Activated CD4-positive, alpha-beta T cell treated with anti-CD3 and anti-CD28 coated beads for 4 hours (primary cell): ENCODE data around the gene NCOA5.

Experiments used
- DNase-seq, 2 donors: peaks; one replicate each; pipeline ENCODE4 v3.0.0-alpha.2; 2020

Gene NCOA5

DNA sequence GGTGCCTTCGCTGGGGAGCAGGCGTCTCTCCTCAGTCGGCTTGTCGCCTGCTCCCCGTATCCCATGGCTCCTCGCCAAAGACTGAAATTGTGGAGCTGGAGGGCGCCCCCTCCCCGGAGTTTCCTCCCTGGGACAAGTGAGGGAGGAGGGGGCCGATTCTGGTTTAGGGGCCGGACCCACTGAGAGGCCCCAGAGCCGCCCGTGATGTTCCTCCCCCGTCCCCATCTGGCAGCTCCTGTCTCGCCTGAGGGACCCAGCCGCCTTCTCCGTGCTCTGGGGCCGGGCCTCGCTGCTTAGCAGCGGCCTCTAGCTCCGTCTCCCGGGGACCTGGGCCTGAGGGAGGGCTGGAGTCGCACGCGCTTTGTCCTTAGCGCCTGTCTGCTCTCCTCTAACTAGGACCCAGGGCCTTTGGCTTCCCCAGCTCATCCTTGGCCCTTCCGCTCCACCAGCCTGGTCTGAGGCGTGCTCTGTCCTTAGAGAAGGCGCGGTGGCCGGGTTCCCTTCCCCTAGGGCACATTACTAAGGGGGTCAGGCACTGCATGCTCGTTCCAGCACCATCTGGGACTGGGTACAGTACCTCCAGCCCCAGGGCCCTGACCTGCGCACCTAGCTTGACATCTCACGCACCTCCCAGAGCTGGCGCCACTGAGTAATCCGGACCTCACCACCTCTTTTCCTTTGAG is 31.0 kb downstream of the NCOA5 start:
- no peak for DNase-seq

DNA sequence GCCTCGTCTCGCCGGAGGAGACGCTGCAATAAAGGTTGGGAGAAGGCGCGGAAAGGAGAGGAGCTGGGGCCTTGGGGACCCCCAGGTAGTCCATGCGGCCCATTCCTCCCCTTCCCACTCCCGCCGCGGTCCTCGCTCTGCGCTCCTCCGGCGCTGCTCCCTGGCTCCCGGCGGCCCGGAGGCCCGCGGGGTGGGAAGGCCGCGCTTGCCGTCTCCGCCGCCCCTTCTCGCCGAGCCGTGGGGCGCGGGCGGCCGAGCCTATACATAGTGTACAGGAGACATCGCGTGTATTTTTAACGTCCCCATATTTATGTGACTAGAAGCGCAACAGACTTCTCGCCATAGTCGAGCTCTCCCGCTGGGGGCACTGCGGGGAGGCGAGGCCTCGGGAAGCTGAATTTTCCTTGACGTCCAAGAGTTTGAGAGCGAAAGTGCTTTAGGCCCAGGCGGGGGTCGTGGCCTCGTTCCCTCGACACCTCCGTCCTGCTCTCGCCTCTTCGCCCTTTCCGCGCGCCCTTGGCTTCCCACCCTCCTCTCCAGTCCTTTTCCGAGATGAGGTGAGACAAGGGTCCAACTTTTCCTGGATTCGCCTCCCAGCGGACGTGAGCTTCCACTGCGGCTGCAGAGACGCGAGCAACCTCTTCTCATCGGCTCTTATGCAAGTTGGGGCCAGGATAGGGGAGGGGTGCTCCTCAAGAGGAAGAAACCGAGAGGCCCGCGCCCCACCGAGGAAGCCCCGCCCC is 31.7 kb downstream of the NCOA5 start:
- no peak for DNase-seq

DNA sequence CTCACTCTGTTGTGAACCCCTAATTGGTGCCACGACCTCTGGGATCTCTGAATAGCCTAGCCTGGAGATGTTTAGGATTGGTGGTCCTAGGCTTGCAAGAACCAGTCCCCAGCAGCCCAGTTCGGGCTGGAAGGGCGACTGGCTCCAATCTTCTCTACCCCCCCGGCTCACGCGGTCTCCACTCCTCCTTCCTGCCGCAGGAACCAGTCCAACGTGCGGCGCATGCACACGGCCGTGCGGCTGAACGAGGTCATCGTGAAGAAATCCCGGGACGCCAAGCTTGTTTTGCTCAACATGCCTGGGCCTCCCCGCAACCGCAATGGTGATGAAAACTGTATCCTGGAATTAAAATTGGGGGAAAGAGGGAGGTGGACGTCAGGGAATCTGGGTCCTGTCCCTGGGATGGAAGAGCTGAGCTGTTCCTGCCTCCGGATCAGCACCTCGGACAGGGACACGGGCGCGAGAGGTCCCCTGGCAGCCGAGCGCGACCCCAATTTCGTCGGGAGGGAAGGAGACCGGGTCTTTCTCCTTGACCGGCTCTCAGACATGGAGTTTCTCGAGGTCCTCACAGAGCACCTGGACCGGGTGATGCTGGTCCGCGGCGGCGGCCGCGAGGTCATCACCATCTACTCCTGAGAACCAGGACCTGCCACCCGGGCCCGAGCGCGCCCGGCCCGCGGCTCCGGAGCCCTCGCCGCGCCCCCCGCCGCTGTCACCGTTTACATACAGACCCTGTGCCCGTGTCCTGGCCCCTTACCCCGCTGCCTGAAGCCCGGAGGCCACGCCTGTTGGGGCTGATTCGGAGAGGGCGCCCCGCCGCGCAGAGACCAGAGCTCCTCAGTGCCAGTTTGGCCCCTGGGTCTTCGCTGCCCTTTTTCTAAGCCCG is 32.5 kb downstream of the NCOA5 start:
- DNase-seq = no peak

DNA sequence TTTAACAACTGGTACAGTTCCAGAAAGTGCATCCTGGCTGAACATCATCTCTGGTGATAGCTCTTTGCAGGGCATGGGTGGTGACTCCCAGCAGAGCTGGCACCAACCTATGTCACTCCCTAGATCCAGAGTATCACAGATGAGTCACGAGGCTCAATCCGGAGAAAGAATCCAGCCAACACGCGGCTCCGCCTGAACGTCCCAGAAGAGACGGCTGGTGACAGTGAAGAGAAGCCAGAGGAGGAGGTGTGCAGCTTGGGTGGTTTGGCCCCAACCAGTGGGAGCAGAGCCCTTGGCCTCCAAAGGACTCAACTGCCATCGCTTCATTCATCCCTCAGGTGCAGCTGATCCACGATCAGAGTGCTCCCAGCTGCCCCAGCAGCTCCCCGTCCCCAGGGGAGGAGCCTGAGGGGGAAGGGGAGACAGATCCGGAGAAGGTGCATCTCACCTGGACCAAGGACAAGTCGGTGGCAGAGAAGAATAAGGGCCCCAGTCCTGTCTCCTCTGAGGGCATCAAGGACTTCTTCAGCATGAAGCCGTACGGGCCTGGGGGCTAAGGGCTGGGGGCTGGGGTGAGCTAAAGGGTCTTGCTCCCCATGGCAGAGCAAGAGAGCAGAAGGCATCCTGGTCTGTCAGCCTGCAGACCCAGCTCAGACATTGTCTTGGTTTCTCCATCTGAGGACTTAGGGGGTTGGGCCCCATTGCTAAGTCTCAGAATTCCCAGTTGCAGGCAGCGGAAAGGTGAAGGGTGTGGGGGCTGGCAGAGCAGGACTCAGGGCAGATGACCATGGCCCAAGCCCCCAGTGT is 33.5 kb downstream of the NCOA5 start:
- no peak for DNase-seq

DNA sequence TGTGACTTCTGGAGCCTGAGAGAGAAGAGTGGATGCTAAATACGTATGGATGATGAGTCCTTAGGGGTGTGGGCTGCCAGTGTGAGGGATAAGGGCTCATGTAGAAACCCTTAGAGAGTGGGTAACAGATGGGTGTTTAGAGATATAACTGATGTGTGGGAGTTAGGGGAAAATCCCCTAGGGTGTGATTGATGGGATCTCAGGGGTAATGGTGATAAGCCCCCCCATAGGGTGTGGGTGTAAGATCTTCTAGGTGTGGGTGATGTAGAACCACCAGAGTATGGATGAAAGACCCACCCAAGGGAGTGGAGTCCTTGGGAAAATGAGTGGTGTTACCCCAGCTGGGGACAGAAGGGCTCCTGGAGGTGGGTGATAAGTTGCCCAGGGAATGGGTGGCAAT is 34.5 kb downstream of the NCOA5 start:
- no peak for DNase-seq

DNA sequence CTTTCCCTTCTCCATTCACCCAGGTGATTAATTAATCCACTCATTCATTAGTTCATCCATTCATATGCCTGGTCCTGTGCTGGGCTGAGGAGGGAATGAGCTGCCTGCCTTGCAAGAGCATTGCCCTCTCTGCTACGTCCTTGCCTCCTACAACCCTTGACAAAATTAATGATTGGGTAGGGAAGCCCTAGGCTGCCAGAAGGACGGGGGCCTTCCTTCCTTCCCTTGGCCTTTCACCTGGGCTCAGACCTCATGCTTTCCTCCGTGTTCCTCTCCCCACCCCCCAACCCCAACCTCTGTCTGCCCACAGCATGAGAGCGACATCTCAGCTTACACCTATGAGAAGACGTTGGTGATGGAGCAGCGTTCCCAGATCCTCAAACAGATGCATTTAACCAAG is 35.2 kb downstream of the NCOA5 start:
- no peak for DNase-seq

DNA sequence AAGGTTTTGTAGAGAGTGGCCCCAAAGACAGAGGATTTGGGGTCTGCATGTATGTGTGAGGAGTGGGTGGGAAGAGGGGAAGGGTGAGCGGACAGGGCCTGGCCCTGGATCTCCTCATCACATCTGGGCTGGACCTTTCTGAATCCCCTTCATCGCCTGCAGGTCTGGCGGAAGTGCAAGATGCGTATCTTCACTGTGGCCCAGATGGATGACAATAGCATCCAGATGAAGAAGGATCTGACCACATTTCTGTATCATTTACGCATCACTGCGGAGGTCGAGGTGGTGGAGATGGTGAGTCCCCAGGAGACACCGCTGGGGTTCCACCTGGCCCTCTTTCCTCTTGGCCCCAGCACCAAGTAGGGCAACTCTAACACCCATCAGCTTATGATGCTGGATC is 36.3 kb downstream of the NCOA5 start:
- no peak for DNase-seq

DNA sequence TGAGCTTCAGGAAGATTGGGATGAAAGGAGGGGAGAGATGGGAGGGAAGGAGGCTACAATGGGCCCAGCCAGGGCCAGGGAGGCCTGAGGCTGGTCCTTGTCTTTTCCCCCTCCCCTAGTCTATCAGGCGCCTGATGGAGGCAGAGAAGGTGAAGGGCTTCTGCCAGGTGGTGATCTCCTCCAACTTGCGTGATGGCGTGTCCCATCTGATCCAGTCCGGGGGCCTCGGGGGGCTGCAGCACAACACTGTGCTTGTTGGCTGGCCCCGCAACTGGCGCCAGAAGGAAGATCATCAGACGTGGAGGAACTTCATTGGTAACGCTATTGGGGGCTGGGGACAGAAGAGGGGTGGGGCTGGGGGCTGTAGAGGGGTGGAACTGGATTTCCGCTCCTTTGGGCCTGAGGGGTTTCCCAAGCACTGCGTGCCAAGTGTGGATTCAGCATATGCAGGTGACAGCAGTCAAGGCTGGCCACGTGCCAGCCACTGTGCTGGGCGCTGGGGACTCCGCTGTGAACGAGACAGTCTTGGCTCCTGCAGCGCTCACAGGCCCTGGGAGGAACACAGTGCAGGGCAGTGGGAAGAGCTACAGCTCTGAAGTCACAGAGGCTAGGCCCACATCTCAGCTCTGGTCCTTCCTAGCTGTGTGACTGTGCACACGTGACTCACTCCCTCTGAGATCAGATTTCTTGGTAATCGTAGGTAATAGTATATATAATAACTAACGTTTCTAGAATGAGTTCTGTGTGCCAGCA is 38.0 kb downstream of the NCOA5 start:
- DNase-seq = no peak

DNA sequence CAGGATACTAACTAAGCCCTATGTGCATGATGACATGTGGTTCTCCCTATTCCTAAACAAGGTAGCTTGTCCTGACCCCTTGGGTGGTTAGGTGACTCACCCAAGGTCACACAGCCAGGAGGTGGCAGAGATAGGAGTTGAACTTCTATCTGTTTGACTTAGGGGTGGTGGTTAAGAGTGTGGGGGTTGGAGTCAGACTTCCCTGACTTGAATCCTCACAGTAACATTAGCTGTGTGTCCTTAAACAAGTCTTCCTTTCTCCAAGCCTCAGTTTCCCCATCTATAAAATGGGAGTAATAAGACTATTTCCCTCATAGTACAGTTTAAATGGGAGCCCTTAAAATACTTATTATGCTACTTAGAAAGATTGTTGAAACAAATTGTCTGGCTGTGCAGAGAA is 38.9 kb downstream of the NCOA5 start:
- no peak for DNase-seq

DNA sequence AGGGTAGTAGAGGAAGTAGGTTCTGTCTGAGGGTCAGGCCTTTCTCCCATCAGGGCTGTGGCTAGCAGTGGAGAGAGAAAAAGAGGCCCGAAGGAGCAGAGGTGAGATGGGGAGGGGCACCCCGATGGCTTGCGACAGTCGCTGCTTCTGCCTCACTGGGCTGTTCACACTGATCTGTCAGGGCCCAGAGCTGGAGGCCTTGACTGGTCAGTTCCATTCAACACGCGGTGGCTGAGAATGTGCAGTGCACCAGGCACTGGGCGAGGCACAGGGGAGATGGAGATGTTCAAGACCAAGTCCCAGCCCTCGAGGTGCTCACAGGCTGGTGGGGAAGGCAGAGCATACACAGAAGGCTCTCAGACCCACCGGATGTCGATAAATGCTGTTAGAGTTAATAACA is 39.3 kb downstream of the NCOA5 start:
- no peak for DNase-seq

DNA sequence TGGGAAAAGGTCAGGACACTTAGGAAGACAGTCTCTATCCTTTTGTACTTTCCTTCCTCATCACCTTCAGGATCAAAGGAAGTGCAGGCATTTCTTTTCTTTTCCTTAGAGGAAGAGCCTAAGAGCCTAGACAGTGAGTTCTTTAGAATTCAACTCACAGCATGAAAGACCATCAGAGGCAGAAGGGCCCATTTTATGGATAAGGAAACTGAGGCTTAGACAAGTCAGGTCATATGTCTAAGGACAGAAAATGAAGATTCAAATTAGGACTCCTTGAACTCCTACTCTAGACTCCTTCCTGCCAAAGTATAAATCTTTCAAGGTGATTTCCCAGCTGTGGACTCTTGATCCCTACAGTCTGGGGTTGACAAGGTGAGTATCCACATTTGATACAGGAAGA is 39.9 kb downstream of the NCOA5 start:
- no peak for DNase-seq

DNA sequence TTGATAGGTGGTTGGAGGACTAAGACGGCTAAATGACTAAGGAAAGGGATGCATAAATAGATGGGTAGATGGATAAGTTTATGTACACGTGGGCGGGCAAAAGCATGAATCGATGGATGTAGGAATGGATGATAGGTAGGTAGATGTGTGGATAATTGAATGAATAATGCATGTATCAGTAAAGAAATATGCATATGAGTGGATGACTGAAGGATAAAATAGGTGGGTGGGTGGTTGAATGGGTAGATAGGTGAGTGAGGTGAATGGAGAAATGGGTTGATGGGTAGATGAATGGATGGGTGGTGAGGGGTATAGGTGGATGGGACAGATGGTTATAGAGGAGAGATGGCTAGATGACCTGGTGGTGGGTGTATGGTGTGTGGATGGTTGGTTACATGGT is 40.6 kb downstream of the NCOA5 start:
- no peak for DNase-seq

DNA sequence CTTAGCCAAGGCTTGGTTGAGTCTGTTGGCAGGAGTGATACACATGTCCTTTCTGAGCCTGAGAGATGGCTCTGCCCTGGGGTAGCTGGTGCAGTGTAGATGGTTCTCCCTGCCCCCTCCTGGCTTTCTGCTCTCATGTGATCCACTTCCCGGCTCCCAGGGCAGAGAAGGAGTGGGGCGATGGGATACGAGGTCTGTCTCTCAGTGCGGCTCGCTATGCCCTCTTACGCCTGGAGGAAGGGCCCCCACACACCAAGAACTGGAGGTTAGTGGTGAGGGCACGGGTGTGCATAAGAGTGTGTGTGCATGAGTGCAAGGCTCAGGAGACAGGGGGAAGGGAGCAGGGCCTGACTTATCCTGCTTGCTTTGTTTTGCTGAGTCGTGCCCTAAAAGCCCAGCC is 41.9 kb downstream of the NCOA5 start:
- DNase-seq = no peak

DNA sequence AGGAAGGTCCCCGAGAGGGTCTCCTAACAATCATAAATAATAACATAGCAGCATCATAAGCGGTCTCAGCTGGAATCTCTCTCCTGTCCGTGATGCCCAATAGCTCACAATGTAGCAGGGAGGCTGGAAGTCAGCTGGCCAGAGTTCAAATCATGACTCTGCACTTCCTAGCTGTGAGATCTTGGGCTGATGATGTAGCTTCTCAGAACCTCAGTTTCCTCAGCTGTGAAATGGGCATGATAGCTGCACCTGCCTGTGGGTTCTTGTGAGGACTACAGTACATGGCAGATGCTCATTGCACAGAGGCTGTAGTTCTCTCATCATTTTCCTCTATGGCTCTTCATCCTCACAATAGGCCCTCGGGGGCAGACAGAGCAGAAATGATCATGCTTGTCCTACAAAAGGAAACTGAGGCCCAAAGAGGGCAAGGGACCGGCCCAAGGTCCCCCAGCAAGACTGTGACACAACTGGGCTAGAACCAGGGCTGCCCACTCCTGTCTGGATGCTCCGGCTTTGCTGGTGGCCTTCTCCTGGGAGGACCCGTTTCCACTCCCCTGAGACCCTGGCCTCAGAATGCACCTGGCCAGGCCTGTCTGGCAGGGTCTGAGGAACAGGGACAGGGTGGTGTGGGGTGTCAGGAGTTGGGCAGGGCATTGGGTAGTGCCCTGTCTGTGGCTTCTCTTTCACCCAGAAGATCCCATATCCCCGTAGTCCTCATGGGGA is 43.0 kb downstream of the NCOA5 start:
- no peak for DNase-seq

DNA sequence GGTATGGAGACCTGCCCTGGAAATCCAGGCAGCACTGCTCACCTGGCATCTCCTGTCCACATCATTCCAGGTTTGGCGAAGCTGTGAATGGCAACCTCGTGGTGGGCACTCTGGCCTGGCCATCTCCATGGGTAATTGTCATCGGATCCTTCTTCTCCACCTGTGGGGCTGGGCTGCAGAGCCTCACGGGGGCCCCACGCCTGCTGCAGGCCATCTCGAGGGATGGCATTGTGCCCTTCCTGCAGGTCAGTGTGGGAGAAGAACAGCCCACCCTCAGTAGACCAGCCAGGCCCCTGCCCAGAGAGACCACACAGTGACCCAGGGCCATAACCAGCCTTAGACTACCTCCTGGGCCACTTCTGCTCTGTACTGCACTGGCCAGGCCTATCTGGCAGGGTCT is 44.9 kb downstream of the NCOA5 start:
- no peak for DNase-seq

DNA sequence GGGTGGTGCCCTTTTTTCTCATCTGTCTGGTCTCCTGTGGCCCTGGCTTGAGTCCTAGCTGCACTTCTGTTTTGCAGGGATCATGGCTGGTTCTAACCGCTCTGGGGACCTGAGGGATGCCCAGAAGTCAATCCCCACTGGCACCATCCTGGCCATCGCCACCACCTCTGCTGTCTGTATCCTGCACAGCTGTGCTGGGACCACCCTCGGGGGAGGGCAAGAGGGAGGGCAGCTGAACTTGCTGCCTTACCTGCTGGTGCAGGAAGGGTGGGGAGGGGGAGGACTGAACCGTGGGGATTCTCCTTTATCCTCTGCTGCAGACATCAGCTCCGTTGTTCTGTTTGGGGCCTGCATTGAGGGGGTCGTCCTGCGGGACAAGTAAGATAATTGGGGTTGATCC is 46.2 kb downstream of the NCOA5 start:
- no peak for DNase-seq

DNA sequence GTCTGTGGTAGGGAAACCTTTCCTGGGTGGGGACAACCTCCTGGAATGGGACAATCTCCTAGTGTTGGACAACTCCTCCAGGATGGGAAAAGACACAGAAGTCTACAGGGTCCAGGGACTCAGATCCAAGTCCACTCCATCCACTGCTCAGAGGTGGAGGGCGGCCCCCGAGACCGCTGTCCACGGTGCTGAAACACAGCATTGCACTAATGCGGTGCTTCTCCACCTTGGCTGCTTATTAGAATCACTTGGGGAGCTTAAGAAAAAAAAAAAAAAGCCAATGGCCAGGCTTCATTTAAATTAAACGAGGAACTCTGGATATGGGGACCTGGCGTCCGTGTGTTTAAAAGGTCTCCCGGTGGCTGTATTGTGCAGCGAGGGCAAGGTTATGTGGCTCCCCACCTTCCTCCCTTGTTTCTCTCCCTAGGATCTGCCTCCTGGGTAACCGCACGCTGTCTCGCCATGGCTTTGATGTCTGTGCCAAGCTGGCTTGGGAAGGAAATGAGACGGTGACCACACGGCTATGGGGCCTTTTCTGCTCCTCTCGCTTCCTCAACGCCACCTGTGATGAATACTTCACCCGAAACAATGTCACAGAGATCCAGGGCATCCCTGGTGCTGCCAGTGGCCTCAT is 48.7 kb downstream of the NCOA5 start:
- peak; percentile 17 to 33 for DNase-seq

DNA sequence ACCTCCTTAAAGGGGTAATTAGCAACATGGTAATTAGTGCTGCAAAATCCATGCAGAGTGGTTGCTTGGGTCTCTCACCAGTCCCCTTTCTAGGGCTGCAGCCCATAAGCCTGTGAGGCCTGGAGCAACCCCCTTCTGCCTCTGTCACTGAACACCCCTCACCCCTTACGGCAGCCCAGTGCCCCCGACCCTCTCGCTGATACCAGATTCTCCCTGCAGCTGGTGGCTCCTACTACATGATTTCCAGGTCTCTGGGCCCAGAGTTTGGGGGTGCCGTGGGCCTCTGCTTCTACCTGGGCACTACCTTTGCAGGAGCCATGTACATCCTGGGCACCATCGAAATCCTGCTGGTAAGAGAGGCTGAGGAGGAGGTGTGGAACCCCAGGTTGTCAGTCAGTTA is 52.7 kb downstream of the NCOA5 start:
- DNase-seq = no peak

DNA sequence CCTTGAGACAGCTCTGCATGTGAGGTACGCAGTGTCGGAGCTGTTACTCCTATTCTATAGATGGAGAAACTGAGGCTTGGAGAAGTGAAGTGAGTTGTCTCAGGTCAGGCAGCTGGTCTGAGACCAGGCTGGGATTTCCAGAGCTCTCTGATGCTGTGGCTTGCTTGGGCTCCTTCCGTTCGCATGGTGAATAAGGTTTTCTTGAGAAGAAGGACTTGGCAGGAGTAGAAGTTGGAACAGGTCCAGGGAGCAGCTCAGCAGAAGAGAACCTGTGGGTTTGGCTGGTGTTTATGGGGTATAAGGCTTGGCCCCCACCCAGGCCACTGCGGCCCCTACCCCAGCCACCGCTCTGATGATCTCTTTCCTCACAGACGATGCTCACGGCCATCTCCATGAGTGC is 53.4 kb downstream of the NCOA5 start:
- no peak for DNase-seq

DNA sequence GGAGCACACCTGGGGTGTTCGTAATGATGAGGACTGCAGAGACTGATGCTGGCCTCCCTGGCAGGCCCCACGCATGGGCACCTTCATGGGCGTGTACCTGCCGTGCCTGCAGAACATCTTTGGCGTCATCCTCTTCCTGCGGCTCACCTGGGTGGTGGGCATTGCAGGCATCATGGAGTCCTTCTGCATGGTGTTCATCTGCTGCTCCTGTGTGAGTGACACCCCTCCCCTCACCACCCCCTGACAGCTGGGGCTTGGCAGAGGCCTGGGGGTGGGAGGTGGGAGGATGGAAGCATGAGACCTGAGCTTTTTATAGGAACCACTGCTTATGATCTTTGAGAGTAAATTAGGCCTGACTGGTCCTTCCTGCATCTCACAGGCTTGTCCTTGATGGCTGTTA is 54.0 kb downstream of the NCOA5 start:
- no peak for DNase-seq

DNA sequence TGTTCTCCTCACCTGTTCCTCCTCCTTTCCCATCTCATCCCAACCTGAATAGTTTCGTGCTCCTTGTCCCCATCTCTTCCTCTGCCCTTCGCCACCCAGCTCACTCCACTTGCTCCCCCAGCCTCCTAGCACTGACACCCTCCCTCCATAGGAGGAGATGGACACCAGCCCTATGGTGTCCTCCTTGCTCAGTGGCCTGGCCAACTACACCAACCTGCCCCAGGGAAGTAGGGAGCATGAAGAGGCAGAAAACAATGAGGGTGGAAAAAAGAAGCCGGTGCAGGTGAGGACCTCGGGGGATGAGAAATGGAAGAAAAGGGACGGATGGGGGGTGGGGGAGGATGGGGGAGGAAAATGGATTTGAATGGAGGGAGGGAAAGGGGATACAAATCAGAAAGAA is 54.5 kb downstream of the NCOA5 start:
- DNase-seq = no peak
